ENCODE results near the gene FAM13A. TPM values are rescaled to one million over a fixed set of nuclear protein-coding genes. Genes with fewer than 3 reads are reported as not detected.

Gene FAM13A
- total RNA-seq, 1 donor from 2014 or later = 51.2 TPM

DNA sequence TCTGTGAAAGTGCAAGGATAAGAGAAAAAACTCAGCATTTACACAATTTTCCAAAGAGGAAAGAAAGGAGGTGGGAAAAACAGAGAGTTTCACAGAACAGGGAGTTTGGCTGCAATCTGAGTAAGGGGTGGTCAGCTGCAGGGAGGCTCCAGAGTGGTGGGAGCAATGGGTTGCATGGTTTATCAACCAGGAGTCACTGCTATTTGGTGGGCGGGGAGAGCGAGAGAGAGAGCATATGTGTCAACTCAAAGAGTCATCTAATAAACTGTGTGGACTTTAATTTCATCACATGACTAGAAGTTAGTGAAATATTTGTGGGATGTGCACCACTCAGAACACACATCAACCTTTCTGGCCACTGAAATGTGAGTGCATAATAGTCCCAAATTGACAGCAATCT, 94.6 kb downstream of the FAM13A start:
- Mint-ChIP-seq H3K36me3 (ENCODE audit: unreplicated experiment) (peaks cover 14% of the 10 kb centered on the region), H3K27ac (ENCODE audit: unreplicated experiment) (no peak overlapping the region), H3K27me3 (ENCODE audit: unreplicated experiment) (no peaks in the 10 kb centered on the region), H3K4me1 (ENCODE audit: low read depth, unreplicated experiment) (no peaks in the 10 kb centered on the region), H3K4me3 (ENCODE audit: unreplicated experiment) (no peak overlapping the region), H3K9me3 (ENCODE audit: unreplicated experiment) (peaks cover 6% of the 10 kb centered on the region)
- TF ChIP-seq, protein P1, sequence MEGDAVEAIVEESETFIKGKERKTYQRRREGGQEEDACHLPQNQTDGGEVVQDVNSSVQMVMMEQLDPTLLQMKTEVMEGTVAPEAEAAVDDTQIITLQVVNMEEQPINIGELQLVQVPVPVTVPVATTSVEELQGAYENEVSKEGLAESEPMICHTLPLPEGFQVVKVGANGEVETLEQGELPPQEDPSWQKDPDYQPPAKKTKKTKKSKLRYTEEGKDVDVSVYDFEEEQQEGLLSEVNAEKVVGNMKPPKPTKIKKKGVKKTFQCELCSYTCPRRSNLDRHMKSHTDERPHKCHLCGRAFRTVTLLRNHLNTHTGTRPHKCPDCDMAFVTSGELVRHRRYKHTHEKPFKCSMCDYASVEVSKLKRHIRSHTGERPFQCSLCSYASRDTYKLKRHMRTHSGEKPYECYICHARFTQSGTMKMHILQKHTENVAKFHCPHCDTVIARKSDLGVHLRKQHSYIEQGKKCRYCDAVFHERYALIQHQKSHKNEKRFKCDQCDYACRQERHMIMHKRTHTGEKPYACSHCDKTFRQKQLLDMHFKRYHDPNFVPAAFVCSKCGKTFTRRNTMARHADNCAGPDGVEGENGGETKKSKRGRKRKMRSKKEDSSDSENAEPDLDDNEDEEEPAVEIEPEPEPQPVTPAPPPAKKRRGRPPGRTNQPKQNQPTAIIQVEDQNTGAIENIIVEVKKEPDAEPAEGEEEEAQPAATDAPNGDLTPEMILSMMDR (IDR thresholded peaks at IDR 0.05; ENCODE audit: partially characterized antibody, unreplicated experiment) = no peak
- DNase-seq = no peak

DNA sequence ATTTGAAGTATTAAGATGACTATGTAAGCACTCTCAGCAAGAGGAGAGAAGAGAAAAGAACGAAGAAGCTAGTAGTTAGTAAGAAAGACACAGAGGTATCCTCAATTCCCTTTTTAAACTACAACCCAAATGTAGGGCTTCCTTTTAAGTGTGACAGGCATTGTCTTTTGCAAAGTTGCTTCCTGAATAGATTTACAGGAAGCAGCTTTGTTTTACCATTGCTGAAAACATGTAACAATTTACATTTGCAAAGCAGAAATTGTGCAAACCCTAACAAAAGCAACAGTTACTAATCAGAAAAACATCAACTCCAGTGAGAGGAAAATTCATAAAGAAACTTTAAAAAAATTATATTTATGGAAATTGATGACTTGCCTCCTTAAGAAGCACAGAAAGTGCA, 96.4 kb downstream of the FAM13A start:
- Mint-ChIP-seq H3K4me3 (ENCODE audit: unreplicated experiment) (no peak overlapping the region), H3K36me3 (ENCODE audit: unreplicated experiment) (peaks cover 15% of the 10 kb centered on the region), H3K27ac (ENCODE audit: unreplicated experiment) (no peak overlapping the region), H3K4me1 (ENCODE audit: low read depth, unreplicated experiment) (no peaks in the 10 kb centered on the region), H3K9me3 (ENCODE audit: unreplicated experiment) (peaks cover 7% of the 10 kb centered on the region), H3K27me3 (ENCODE audit: unreplicated experiment) (no peaks in the 10 kb centered on the region)
- TF ChIP-seq, protein P1 (IDR thresholded peaks at IDR 0.05; ENCODE audit: partially characterized antibody, unreplicated experiment) = no peak
- DNase-seq = no peak

DNA sequence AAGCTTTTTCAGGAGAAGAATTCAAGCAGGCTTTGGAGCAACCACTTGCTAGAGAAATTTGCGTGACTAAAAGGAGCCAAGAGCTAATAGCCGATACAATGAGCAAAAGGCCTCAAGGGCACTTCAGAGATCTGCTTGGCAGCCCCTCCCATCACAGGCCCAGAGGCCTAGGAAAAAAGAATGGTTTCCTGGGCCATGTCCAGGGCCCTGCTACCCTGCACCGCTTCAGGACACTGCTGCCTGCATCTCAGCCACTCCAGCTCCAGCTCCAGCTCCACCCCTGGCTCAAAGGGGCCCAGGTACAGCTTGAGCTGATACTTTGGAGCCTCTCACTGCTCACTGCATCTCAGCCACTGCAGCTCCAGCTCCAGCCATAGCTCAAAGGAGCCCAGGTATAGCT, 98.9 kb downstream of the FAM13A start:
- Mint-ChIP-seq H3K9me3 (ENCODE audit: unreplicated experiment) (peaks cover 7% of the 10 kb centered on the region), H3K36me3 (ENCODE audit: unreplicated experiment) (peaks cover 15% of the 10 kb centered on the region)
- DNase-seq = no peak

DNA sequence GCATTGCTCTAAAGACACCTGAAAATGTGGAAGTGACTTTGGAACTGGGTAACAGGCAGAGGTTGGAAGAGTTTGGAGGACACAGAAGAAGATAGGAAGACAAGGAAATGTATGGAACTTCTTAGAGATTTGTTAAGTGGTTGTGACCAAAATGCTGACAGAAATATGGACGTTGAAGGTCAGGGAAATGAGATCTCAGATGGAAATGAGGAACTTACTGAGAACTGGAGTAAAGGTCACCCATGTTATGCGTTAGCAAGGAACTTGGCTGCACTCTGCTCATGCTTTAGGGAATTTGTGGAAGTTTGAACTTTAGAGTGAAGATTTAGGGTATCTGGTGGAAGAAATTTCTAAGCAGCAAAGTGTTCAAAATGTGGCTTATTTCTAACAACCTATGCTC, 99.4 kb downstream of the FAM13A start:
- DNase-seq = no peak
- Mint-ChIP-seq H3K36me3 (ENCODE audit: unreplicated experiment) (peaks cover 15% of the 10 kb centered on the region), H3K27me3 (ENCODE audit: unreplicated experiment) (no peaks in the 10 kb centered on the region), H3K9me3 (ENCODE audit: unreplicated experiment) (peaks cover 7% of the 10 kb centered on the region), H3K4me3 (ENCODE audit: unreplicated experiment) (no peak overlapping the region), H3K27ac (ENCODE audit: unreplicated experiment) (peak overlapping the region; percentile 3), H3K4me1 (ENCODE audit: low read depth, unreplicated experiment) (no peaks in the 10 kb centered on the region)
- TF ChIP-seq, protein P1 (IDR thresholded peaks at IDR 0.05; ENCODE audit: partially characterized antibody, unreplicated experiment) = no peak

More for the DNA sequence above, 98.9 kb downstream of the FAM13A start:
- TF ChIP-seq, protein P1 (IDR thresholded peaks at IDR 0.05; ENCODE audit: partially characterized antibody, unreplicated experiment) = no peak
- Mint-ChIP-seq H3K4me1 (ENCODE audit: low read depth, unreplicated experiment) (no peaks in the 10 kb centered on the region), H3K27ac (ENCODE audit: unreplicated experiment) (no peak overlapping the region), H3K27me3 (ENCODE audit: unreplicated experiment) (no peaks in the 10 kb centered on the region), H3K4me3 (ENCODE audit: unreplicated experiment) (no peak overlapping the region)

DNA sequence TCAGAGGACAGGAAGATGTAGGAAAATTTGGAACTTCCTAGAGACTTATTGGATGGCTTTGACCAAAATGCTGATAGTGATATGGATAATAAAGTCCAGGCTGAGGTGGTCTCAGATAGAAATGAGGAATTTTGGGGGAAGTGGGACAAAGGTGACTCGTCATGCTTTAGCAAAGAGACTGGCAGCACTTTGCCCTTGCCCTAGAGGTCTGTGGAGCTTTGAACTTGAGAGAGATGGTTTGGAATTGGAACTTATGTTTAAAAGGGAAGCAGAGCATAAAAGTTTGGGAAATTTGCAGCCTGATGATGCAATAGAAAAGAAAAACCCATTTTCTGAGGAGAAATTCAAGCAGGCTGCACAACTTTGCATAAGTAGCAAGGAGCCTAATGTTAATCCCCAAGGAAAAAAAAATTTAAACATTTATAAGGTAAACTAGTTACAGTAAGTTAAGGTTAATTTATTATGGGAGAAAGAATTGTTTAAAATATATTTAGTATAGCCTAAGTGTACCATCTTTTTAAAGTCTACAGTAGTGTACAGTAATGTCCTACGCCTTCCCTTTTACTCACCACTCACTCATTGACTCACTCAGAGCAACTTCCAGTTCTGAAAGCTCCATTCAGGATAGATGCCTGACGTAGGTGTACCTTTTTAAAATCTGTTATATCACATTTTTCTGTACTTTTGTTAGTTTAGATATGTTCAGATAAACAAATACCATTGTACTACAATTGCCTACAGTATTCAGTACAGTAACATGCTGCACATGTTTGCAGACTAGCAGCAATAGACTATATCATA, 101.2 kb downstream of the FAM13A start:
- Mint-ChIP-seq H3K27ac (ENCODE audit: unreplicated experiment) (no peak overlapping the region), H3K36me3 (ENCODE audit: unreplicated experiment) (peaks cover 15% of the 10 kb centered on the region), H3K9me3 (ENCODE audit: unreplicated experiment) (peaks cover 7% of the 10 kb centered on the region), H3K4me1 (ENCODE audit: low read depth, unreplicated experiment) (no peaks in the 10 kb centered on the region), H3K4me3 (ENCODE audit: unreplicated experiment) (no peak overlapping the region), H3K27me3 (ENCODE audit: unreplicated experiment) (no peaks in the 10 kb centered on the region)
- DNase-seq = no peak
- TF ChIP-seq, protein P1 (IDR thresholded peaks at IDR 0.05; ENCODE audit: partially characterized antibody, unreplicated experiment) = no peak
